ENCODE data around the gene EGFLAM.

GRCh38 chr5:38478878-38479277, 220.5 kb downstream of the EGFLAM start:
- TF ChIP-seq CTCF (conservative IDR thresholded peaks at IDR 0.05 in 1 of 2, IDR thresholded peaks at IDR 0.05 in 1 of 2; ENCODE audit: extremely low read depth in 1 of 2, insufficient read depth in 1 of 2, low read depth in 1 of 2, low read length in 2 of 2), result no peak
- no peak for TF ChIP-seq EZH2 (IDR thresholded peaks at IDR 0.05; ENCODE audit: borderline replicate concordance, low read length)

All from mammary epithelial cell (primary cell).